PC-9 (cell line): ENCODE results near the gene CDH20.

ENCODE experiments used
- CTCF ChIP-seq: fragments of 200-600 bp; sonication (generic); conservative IDR thresholded peaks from 2 replicates; pipeline ENCODE4 v1.6.1; 2017; ENCODE audit warnings: mixed run types, antibody characterized with exemption, mild to moderate bottlenecking, moderate library complexity
- EZH2 ChIP-seq: fragments of 200-600 bp; sonication (generic); IDR thresholded peaks from 2 replicates; pipeline ENCODE4 v1.8.0; 2017; ENCODE audit warnings: antibody characterized with exemption, low read depth

GRCh38 chr18:61528961-61529360 is 195.7 kb downstream of the CDH20 start:
- TF ChIP-seq CTCF (no peak), EZH2 (no peak)
